ENCODE data around the gene OR2AG2.

- TF ChIP-seq PATZ1 (CRISPR knock-in tag; IDR thresholded peaks at IDR 0.05; ENCODE audit: borderline replicate concordance) (no peak), RARB (CRISPR knock-in tag; IDR thresholded peaks at IDR 0.05) (no peak), PPARA (CRISPR knock-in tag; IDR thresholded peaks at IDR 0.05; ENCODE audit: borderline replicate concordance) (no peak), OSR1 (CRISPR knock-in tag; IDR thresholded peaks at IDR 0.05) (no peak), ZNF8 (CRISPR knock-in tag; IDR thresholded peaks at IDR 0.05) (no peak), CSRNP3 (CRISPR knock-in tag; IDR thresholded peaks at IDR 0.05) (no peak), GLIS3 (CRISPR knock-in tag; IDR thresholded peaks at IDR 0.05) (no peak), CREB5 (CRISPR knock-in tag; IDR thresholded peaks at IDR 0.05; ENCODE audit: low read depth) (no peak), ZNF565 (CRISPR knock-in tag; conservative IDR thresholded peaks at IDR 0.05; ENCODE audit: low read depth) (no peak), SNAI2 (CRISPR knock-in tag; IDR thresholded peaks at IDR 0.05) (no peak)
Measured at GRCh38 chr11:6738590-6738989, 33.2 kb downstream of the OR2AG2 start.

Measured in SK-N-SH treated with all-trans-retinoic acid at 6 μM for 48 hours (cell line).